H9 (cell line): Measurements from ENCODE around the gene ANP32A. TPM values are rescaled to one million over a fixed set of nuclear protein-coding genes. Genes with fewer than 3 reads are reported as not detected.

ENCODE experiments used
- DNase-seq: peaks from one replicate; pipeline ENCODE4 v3.0.0-alpha.2; 2017
- H2AFZ ChIP-seq: one replicate; pipeline ENCODE4 v1.6.1; 2013; ENCODE audit warnings: mild to moderate bottlenecking, low read length, control low read depth, moderate library complexity
- H2AK5ac ChIP-seq: 2 replicates; pipeline ENCODE4 v1.6.1; 2013; ENCODE audit warnings: low read length, control low read depth, mixed read lengths; ENCODE audit not compliant: insufficient read length
- H2BK120ac ChIP-seq: one replicate; pipeline ENCODE4 v1.6.1; 2013; ENCODE audit warnings: low read depth, mild to moderate bottlenecking, low read length, control low read depth, inconsistent platforms; ENCODE audit not compliant: poor library complexity, severe bottlenecking
- H2BK12ac ChIP-seq: 2 replicates; pipeline ENCODE4 v1.6.1; 2013; ENCODE audit warnings: low read length, control low read depth, mixed read lengths, low read depth; ENCODE audit not compliant: insufficient read length
- H2BK15ac ChIP-seq: 2 replicates; pipeline ENCODE4 v1.6.1; 2013; ENCODE audit warnings: low read depth, low read length, control low read depth
- H2BK20ac ChIP-seq: one replicate; pipeline ENCODE4 v1.6.1; 2013; ENCODE audit warnings: low read depth, mild to moderate bottlenecking, low read length, control low read depth, inconsistent platforms; ENCODE audit not compliant: poor library complexity, severe bottlenecking
- H2BK5ac ChIP-seq: 2 replicates; pipeline ENCODE4 v1.6.1; 2013; ENCODE audit warnings: low read length, control low read depth, mixed read lengths; ENCODE audit not compliant: insufficient read length
- H3K14ac ChIP-seq: 2 replicates; pipeline ENCODE4 v1.6.1; 2013; ENCODE audit warnings: low read length, control low read depth; ENCODE audit not compliant: insufficient read depth
- H3K18ac ChIP-seq: 2 replicates; pipeline ENCODE4 v1.6.1; 2013; ENCODE audit warnings: low read depth, mild to moderate bottlenecking, mixed read lengths, low read length, control low read depth; ENCODE audit not compliant: insufficient read length
- H3K23ac ChIP-seq: 2 replicates; pipeline ENCODE4 v1.6.1; 2013; ENCODE audit warnings: low read length, control low read depth, mixed read lengths, low read depth; ENCODE audit not compliant: insufficient read length
- H3K23me2 ChIP-seq: 2 replicates; pipeline ENCODE4 v1.6.1; 2013; ENCODE audit warnings: low read depth, mild to moderate bottlenecking, mixed read lengths, low read length, control low read depth; ENCODE audit not compliant: insufficient read length, poor library complexity, severe bottlenecking
- H3K27ac ChIP-seq: 2 replicates; pipeline ENCODE4 v1.5.1; 2013; ENCODE audit warnings: low read length, control low read depth, mixed read lengths, low read depth; ENCODE audit not compliant: insufficient read length
- H3K27me3 ChIP-seq: 2 replicates; pipeline ENCODE4 v1.6.1; 2013; ENCODE audit warnings: low read length, control low read depth, inconsistent platforms; ENCODE audit not compliant: insufficient read depth
- H3K4ac ChIP-seq: 2 replicates; pipeline ENCODE4 v1.6.1; 2013; ENCODE audit warnings: low read depth, mild to moderate bottlenecking, control low read depth, inconsistent platforms, low read length, moderate library complexity
- H3K4me1 ChIP-seq: 2 replicates; pipeline ENCODE4 v1.6.1; 2013; ENCODE audit warnings: low read length, control low read depth, inconsistent platforms; ENCODE audit not compliant: insufficient read depth
- H3K4me2 ChIP-seq: 2 replicates; pipeline ENCODE4 v1.6.1; 2013; ENCODE audit warnings: low read length, control low read depth, mixed read lengths; ENCODE audit not compliant: insufficient read length, insufficient read depth
- H3K56ac ChIP-seq: 2 replicates; pipeline ENCODE4 v1.6.1; 2013; ENCODE audit warnings: low read depth, mild to moderate bottlenecking, mixed read lengths, low read length, control low read depth; ENCODE audit not compliant: insufficient read length
- H3K79me1 ChIP-seq: 2 replicates; pipeline ENCODE4 v1.6.1; 2013; ENCODE audit warnings: low read depth, mild to moderate bottlenecking, moderate library complexity, low read length, control low read depth, inconsistent platforms; ENCODE audit not compliant: insufficient read depth, poor library complexity, severe bottlenecking
- H3K79me2 ChIP-seq: 2 replicates; pipeline ENCODE4 v1.6.1; 2013; ENCODE audit warnings: low read length, control low read depth, inconsistent platforms; ENCODE audit not compliant: insufficient read depth
- H3K9ac ChIP-seq: 2 replicates; pipeline ENCODE4 v1.6.1; 2013; ENCODE audit warnings: low read length, control low read depth, mixed read lengths; ENCODE audit not compliant: insufficient read length; ENCODE audit errors: extremely low read depth
- H3K9me3 ChIP-seq: one replicate; pipeline ENCODE4 v1.6.1; 2013; ENCODE audit warnings: low read depth, low read length, inconsistent platforms; ENCODE audit not compliant: control insufficient read depth
- H3T11ph ChIP-seq: one replicate; pipeline ENCODE4 v1.6.1; 2013; ENCODE audit warnings: mild to moderate bottlenecking, low read length, control low read depth, inconsistent platforms
- H4K20me1 ChIP-seq: one replicate; pipeline ENCODE4 v1.6.1; 2013; ENCODE audit not compliant: control insufficient read depth, insufficient read length, insufficient read depth
- H4K5ac ChIP-seq: 2 replicates; pipeline ENCODE4 v1.6.1; 2013; ENCODE audit warnings: low read depth, mild to moderate bottlenecking, mixed read lengths, low read length, control low read depth; ENCODE audit not compliant: insufficient read length
- H4K8ac ChIP-seq: replicated peaks from 2 replicates; pipeline ENCODE4 v1.6.1; 2013; ENCODE audit warnings: low read length, control low read depth, mixed read lengths, low read depth; ENCODE audit not compliant: insufficient read length
- H4K91ac ChIP-seq: 2 replicates; pipeline ENCODE4 v1.6.1; 2013; ENCODE audit warnings: low read depth, mild to moderate bottlenecking, moderate library complexity, mixed read lengths, low read length, control low read depth; ENCODE audit not compliant: insufficient read length
- H3K27ac Mint-ChIP-seq, 3 experiments: 2 replicates in 2 of 3; 3 replicates in 1 of 3; pipeline ENCODE4 v1.8.0; 2020 to 2021; ENCODE audit warnings: mixed read lengths in 3 of 3, mild to moderate bottlenecking in 1 of 3, moderate library complexity in 1 of 3
- H3K27me3 Mint-ChIP-seq: 2 replicates; pipeline ENCODE4 v1.8.0; 2021; ENCODE audit warnings: low read depth, mild to moderate bottlenecking, moderate library complexity, mixed read lengths
- H3K36me3 Mint-ChIP-seq, 3 experiments: 2 replicates in 2 of 3; 3 replicates in 1 of 3; pipeline ENCODE4 v1.8.0; 2020 to 2021; ENCODE audit warnings: low read depth in 3 of 3, mixed read lengths in 3 of 3; ENCODE audit not compliant: insufficient read depth in 1 of 3
- H3K4me1 Mint-ChIP-seq, 2 experiments: 2 replicates each; pipeline ENCODE4 v1.8.0; 2020; ENCODE audit warnings: mixed read lengths in 2 of 2
- H3K4me3 Mint-ChIP-seq, 2 experiments: 2 replicates in 1 of 2; 3 replicates in 1 of 2; pipeline ENCODE4 v1.8.0; 2020 to 2021; ENCODE audit warnings: mild to moderate bottlenecking in 2 of 2, mixed read lengths in 2 of 2, moderate library complexity in 1 of 2
- H3K9me3 Mint-ChIP-seq, 2 experiments: 2 replicates in 1 of 2; 3 replicates in 1 of 2; pipeline ENCODE4 v1.8.0; 2020; ENCODE audit warnings: mild to moderate bottlenecking in 2 of 2, mixed read lengths in 2 of 2, moderate library complexity in 1 of 2
- CTCF ChIP-seq: fragments of 200-600 bp; sonication (generic); conservative IDR thresholded peaks from 3 replicates; pipeline ENCODE4 v1.8.0; 2021; ENCODE audit warnings: antibody characterized with exemption, mild to moderate bottlenecking
- WGBS: extraction: QIAGEN DNeasy Blood & Tissue Kit; methylation state at CpG from one replicate; pipeline ENCODE4 v1.1.7; 2013; ENCODE audit warnings: missing lambda C conversion rate, low lambda C conversion rate, mixed read lengths; ENCODE audit not compliant: insufficient read length; ENCODE audit errors: extremely low coverage; 5-methylcytosine and 5-hydroxymethylcytosine counted together
- total RNA-seq: library from RNA; stranded (reverse); gene quantifications from 2 replicates; pipeline ENCODE4 v1.2.1, GENCODE V29; 2021

The ANP32A gene
- total RNA-seq, 1 experiment from 2014 or later: 318 TPM

GRCh38 chr15:68793776-68794175 lies 26.9 kb downstream of the ANP32A start:
- WGBS: no CpG with 5 or more reads among the region's 6 CpGs
- H4K5ac ChIP-seq: no peak overlapping the region
- H3K23me2 ChIP-seq: no peaks in the 10 kb centered on the region
- H4K20me1 ChIP-seq: no peaks in the 10 kb centered on the region
- H3K14ac ChIP-seq: no peak overlapping the region
- no peak overlapping the region for H3K23ac ChIP-seq
- no peak overlapping the region for H3K27ac ChIP-seq
- Mint-ChIP-seq H3K4me3 (no peak overlapping the region), H3K27me3 (no peaks in the 10 kb centered on the region), H3K27ac (no peak overlapping the region), H3K9me3 (0 out of 5 replicates have a peak, but pooled peaks cover 0 to 1% of the 10 kb centered on the region in 2 experiments), H3K4me1 (peaks cover 92 to 95% of the 10 kb centered on the region in 2 experiments), H3K36me3 (peaks cover 2 to 27% (median 15%) of the 10 kb centered on the region in 3 experiments; a peak in 6 of 7 replicates)
- no peak overlapping the region for H3K56ac ChIP-seq
- no peak overlapping the region for H2BK20ac ChIP-seq
- H2AFZ ChIP-seq: no peak overlapping the region
- no peak overlapping the region for H3K9ac ChIP-seq
- no peak overlapping the region for H2BK120ac ChIP-seq
- H3K4ac ChIP-seq: no peak overlapping the region
- no peak overlapping the region for H4K8ac ChIP-seq
- no peak overlapping the region for H3K4me2 ChIP-seq
- H3K27me3 ChIP-seq: no peaks in the 10 kb centered on the region
- H2BK5ac ChIP-seq: no peak overlapping the region
- H3K18ac ChIP-seq: no peak overlapping the region
- no peak for TF ChIP-seq CTCF
- H3K79me1 ChIP-seq: peaks cover 28% of the 10 kb centered on the region
- no peaks in the 10 kb centered on the region for H3K9me3 ChIP-seq
- H2BK15ac ChIP-seq: no peak overlapping the region
- DNase-seq: no peak
- no peak overlapping the region for H2BK12ac ChIP-seq
- H3K79me2 ChIP-seq: peaks cover 31% of the 10 kb centered on the region; the same call in 1 of the 2 replicates
- peaks cover 46% of the 10 kb centered on the region; the same call in 1 of the 2 replicates for H3K4me1 ChIP-seq
- H2AK5ac ChIP-seq: no peak overlapping the region
- no peak overlapping the region for H4K91ac ChIP-seq
- H3T11ph ChIP-seq: no peak overlapping the region
